WTC11 (cell line): ENCODE results near the gene ZNF888.
"Not testable (repeated sequence)": the region's sequence is repeated elsewhere in the genome, so short reads cannot be mapped to it uniquely, and the experiment has no call there.

ENCODE experiments used
- ARID4B ChIP-seq: sonication (generic); formaldehyde crosslinking; IDR thresholded peaks from 2 replicates; pipeline ENCODE4 v1.8.0; 2023; ENCODE audit warnings: missing genetic modification reagents, mild to moderate bottlenecking, borderline replicate concordance
- CREB1 ChIP-seq: sonication (generic); formaldehyde crosslinking; IDR thresholded peaks from 2 replicates; pipeline ENCODE4 v1.8.0; 2023; ENCODE audit warnings: mild to moderate bottlenecking, missing genetic modification reagents
- ELF4 ChIP-seq: sonication (generic); formaldehyde crosslinking; IDR thresholded peaks from 2 replicates; pipeline ENCODE4 v1.8.1; 2022; ENCODE audit warnings: low read depth, mild to moderate bottlenecking, moderate library complexity, missing genetic modification reagents
- ESRRA ChIP-seq: sonication (generic); formaldehyde crosslinking; IDR thresholded peaks from 2 replicates; pipeline ENCODE4 v1.8.1; 2022; ENCODE audit warnings: mild to moderate bottlenecking, missing genetic modification reagents, borderline replicate concordance
- KAT7 ChIP-seq: sonication (generic); formaldehyde crosslinking; IDR thresholded peaks from 2 replicates; pipeline ENCODE4 v1.8.1; 2023; ENCODE audit warnings: missing genetic modification reagents, mild to moderate bottlenecking, borderline replicate concordance
- NFYB ChIP-seq: sonication (generic); formaldehyde crosslinking; conservative IDR thresholded peaks from 2 replicates; pipeline ENCODE4 v1.8.0; 2022; ENCODE audit warnings: low read depth, missing genetic modification reagents
- NR2C2 ChIP-seq: sonication (generic); formaldehyde crosslinking; IDR thresholded peaks from 2 replicates; pipeline ENCODE4 v1.8.0; 2022; ENCODE audit warnings: mild to moderate bottlenecking, missing genetic modification reagents
- RELA ChIP-seq: sonication (generic); formaldehyde crosslinking; IDR thresholded peaks from 2 replicates; pipeline ENCODE4 v1.8.1; 2022; ENCODE audit warnings: missing genetic modification reagents, mild to moderate bottlenecking, borderline replicate concordance
- SP1 ChIP-seq: sonication (generic); formaldehyde crosslinking; conservative IDR thresholded peaks from 2 replicates; pipeline ENCODE4 v1.8.1; 2022; ENCODE audit warnings: missing genetic modification reagents
- ZNF121 ChIP-seq: sonication (generic); formaldehyde crosslinking; IDR thresholded peaks from 2 replicates; pipeline ENCODE4 v1.8.0; 2023; ENCODE audit warnings: missing genetic modification reagents
- ZNF232 ChIP-seq: sonication (generic); formaldehyde crosslinking; IDR thresholded peaks from 2 replicates; pipeline ENCODE4 v1.8.0; 2022; ENCODE audit warnings: mild to moderate bottlenecking, missing genetic modification reagents
- TF ChIP-seq, protein P1 (sequence below): fragments of 200-600 bp; IDR thresholded peaks from 2 replicates; pipeline ENCODE4 v1.8.0; 2022; ENCODE audit warnings: antibody characterized with exemption
- TF ChIP-seq, protein P2 (sequence below): sonication (generic); formaldehyde crosslinking; IDR thresholded peaks from 2 replicates; pipeline ENCODE4 v1.8.1; 2023; ENCODE audit warnings: mild to moderate bottlenecking, missing genetic modification reagents
- TF ChIP-seq, protein P3 (sequence below): sonication (generic); formaldehyde crosslinking; IDR thresholded peaks from 2 replicates; pipeline ENCODE4 v1.8.1; 2023; ENCODE audit warnings: mild to moderate bottlenecking, missing genetic modification reagents, moderate library complexity

DNA sequence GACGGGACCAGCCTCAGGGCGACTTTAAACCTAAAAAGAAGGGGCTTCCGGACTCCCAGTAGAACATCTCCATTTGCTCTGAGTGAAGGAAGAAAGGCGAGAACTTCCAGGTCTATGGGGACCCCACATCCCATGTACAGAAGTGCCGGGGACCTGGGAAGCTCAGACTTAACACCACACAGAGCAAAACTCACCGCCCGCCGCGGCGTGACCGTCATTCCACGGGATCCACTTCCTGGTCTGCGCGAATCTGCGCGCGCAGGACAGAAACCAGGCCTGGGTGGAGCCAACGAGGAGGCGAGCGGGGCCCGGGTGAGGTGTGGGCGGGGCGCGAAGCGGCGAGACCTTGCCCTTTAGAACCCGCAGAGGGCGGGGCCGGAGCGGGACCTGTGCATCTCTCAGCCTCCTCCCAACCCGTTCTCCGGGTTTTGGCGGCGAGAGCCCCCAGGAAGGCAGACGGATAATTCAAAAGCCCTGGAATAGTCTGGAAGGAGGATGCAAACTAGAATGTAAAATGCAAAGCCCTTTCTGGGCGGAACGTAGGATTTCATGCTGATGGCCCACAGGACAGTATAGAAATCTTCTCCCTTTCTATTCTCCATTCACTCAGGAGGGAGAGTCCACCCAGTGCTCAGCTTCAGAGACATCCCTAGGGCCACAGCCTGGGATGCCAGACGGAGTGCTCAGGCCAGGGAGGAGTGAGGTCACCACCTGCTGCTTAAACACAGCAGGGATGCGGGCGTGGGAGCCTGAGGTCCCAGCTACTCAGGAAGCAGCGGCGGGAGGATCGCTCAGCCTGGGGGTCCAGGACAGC lies 65.6 kb downstream of the ZNF888 start, which contains the start of gene ZNF468:
- TF ChIP-seq, protein P1, sequence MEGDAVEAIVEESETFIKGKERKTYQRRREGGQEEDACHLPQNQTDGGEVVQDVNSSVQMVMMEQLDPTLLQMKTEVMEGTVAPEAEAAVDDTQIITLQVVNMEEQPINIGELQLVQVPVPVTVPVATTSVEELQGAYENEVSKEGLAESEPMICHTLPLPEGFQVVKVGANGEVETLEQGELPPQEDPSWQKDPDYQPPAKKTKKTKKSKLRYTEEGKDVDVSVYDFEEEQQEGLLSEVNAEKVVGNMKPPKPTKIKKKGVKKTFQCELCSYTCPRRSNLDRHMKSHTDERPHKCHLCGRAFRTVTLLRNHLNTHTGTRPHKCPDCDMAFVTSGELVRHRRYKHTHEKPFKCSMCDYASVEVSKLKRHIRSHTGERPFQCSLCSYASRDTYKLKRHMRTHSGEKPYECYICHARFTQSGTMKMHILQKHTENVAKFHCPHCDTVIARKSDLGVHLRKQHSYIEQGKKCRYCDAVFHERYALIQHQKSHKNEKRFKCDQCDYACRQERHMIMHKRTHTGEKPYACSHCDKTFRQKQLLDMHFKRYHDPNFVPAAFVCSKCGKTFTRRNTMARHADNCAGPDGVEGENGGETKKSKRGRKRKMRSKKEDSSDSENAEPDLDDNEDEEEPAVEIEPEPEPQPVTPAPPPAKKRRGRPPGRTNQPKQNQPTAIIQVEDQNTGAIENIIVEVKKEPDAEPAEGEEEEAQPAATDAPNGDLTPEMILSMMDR: not testable (repeated sequence)
- TF ChIP-seq ZNF232 (CRISPR knock-in tag); ARID4B (CRISPR knock-in tag); SP1 (CRISPR knock-in tag); KAT7; RELA (CRISPR knock-in tag); NFYB (CRISPR knock-in tag); CREB1 (CRISPR knock-in tag); ZNF121 (CRISPR knock-in tag); ESRRA; ELF4 (CRISPR knock-in tag); NR2C2 (CRISPR knock-in tag): not testable (repeated sequence)
- TF ChIP-seq, protein P2, sequence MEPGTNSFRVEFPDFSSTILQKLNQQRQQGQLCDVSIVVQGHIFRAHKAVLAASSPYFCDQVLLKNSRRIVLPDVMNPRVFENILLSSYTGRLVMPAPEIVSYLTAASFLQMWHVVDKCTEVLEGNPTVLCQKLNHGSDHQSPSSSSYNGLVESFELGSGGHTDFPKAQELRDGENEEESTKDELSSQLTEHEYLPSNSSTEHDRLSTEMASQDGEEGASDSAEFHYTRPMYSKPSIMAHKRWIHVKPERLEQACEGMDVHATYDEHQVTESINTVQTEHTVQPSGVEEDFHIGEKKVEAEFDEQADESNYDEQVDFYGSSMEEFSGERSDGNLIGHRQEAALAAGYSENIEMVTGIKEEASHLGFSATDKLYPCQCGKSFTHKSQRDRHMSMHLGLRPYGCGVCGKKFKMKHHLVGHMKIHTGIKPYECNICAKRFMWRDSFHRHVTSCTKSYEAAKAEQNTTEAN (CRISPR knock-in tag): not testable (repeated sequence)
- TF ChIP-seq, protein P3, sequence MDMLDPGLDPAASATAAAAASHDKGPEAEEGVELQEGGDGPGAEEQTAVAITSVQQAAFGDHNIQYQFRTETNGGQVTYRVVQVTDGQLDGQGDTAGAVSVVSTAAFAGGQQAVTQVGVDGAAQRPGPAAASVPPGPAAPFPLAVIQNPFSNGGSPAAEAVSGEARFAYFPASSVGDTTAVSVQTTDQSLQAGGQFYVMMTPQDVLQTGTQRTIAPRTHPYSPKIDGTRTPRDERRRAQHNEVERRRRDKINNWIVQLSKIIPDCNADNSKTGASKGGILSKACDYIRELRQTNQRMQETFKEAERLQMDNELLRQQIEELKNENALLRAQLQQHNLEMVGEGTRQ: not testable (repeated sequence)
